ENCODE data around the gene TXNDC17.

The TXNDC17 gene

GRCh38 chr17:6679241-6679640 lies 38.4 kb downstream of the TXNDC17 start:
- no peak for DNase-seq (ENCODE audit: low read depth)
- H3K4me3 ChIP-seq (ENCODE audit: low read length), result no peak overlapping the region
- TF ChIP-seq CTCF (conservative IDR thresholded peaks at IDR 0.05; ENCODE audit: low read length), result no peak

GRCh38 chr17:6681176-6681575 lies 40.3 kb downstream of the TXNDC17 start:
- H3K4me3 ChIP-seq (ENCODE audit: low read length), result no peak overlapping the region
- no peak for DNase-seq (ENCODE audit: low read depth)
- no peak for TF ChIP-seq CTCF (conservative IDR thresholded peaks at IDR 0.05; ENCODE audit: low read length)

GRCh38 chr17:6681671-6682070 lies 40.8 kb downstream of the TXNDC17 start:
- no peak for DNase-seq (ENCODE audit: low read depth)
- no peak overlapping the region for H3K4me3 ChIP-seq (ENCODE audit: low read length)
- TF ChIP-seq CTCF (conservative IDR thresholded peaks at IDR 0.05; ENCODE audit: low read length), result no peak

- no peak for DNase-seq (ENCODE audit: low read depth)
- no peak overlapping the region for H3K4me3 ChIP-seq (ENCODE audit: low read length)
- no peak for TF ChIP-seq CTCF (conservative IDR thresholded peaks at IDR 0.05; ENCODE audit: low read length)
These were observed 41.5 kb downstream of the TXNDC17 start for GRCh38 chr17:6682339-6682738.

- H3K4me3 ChIP-seq (ENCODE audit: low read length), result no peak overlapping the region
- TF ChIP-seq CTCF (conservative IDR thresholded peaks at IDR 0.05; ENCODE audit: low read length), result no peak
- no peak for DNase-seq (ENCODE audit: low read depth)
These were observed 42.3 kb downstream of the TXNDC17 start for GRCh38 chr17:6683081-6683684.

- no peak overlapping the region for H3K4me3 ChIP-seq (ENCODE audit: low read length)
- no peak for TF ChIP-seq CTCF (conservative IDR thresholded peaks at IDR 0.05; ENCODE audit: low read length)
- no peak for DNase-seq (ENCODE audit: low read depth)
These were observed 43.0 kb downstream of the TXNDC17 start for GRCh38 chr17:6683730-6684459.

GRCh38 chr17:6684460-6684783 lies 43.6 kb downstream of the TXNDC17 start:
- TF ChIP-seq CTCF (conservative IDR thresholded peaks at IDR 0.05; ENCODE audit: low read length), result no peak
- H3K4me3 ChIP-seq (ENCODE audit: low read length), result no peak overlapping the region
- DNase-seq (ENCODE audit: low read depth), result no peak

Measured in AG10803 (cell line).